K562 (cell line): ENCODE measurements around the gene C1orf167. TPM values are rescaled to one million over a fixed set of nuclear protein-coding genes. Genes with fewer than 3 reads are reported as not detected.

Source experiments
- ATAC-seq: fragments of 200-7000 bp; cut with Tn5 transposase; 3 replicates; pipeline ENCODE4 v1.9.1; 2020; ENCODE audit warnings: moderate library complexity
- BruUV-seq: library from RNA; stranded (reverse); fragments of 400-500 nt; replicated peaks from 2 replicates; lab custom pipeline; 2021; lab: Mats Ljungman, UMichigan
- CTCF ChIA-PET: fragments of 300-600 bp; formaldehyde crosslinking; extraction: SDS; loops from one replicate; lab custom pipeline; 2021; ENCODE audit warnings: low intra/inter-chr PET ratio; lab: Yijun Ruan, JAX
- POLR2A ChIA-PET: fragments of 300-600, 350-650 bp; sonication (Branson Sonifier 250); formaldehyde crosslinking; extraction: SDS; loops from one replicate; lab custom pipeline; 2021; ENCODE audit warnings: antibody characterized with exemption, inconsistent platforms; lab: Yijun Ruan, JAX
- DNase-seq, 4 experiments: peaks; one replicate each; pipeline versions ENCODE4 v3.0.0 to v3.0.0-alpha.2; 2011 to 2018; ENCODE audit warnings: low spot score in 3 of 4, mixed read lengths in 3 of 4; ENCODE audit errors: extremely low read depth in 1 of 4
- FAIRE-seq: peaks from 2 replicates; lab custom pipeline; 2011; peaks lifted over from hg19 to GRCh38; lab: Jason Lieb, UNC
- H2AFZ ChIP-seq: 2 replicates; pipeline ENCODE4 v1.6.0; 2011; ENCODE audit warnings: low read depth, low read length, control low read depth, inconsistent platforms
- H3K27ac ChIP-seq: fragments of 200-600 bp; 3 replicates; pipeline ENCODE4 v1.8.0; 2011; ENCODE audit warnings: low read depth, mild to moderate bottlenecking, control low read depth, inconsistent platforms, low read length, moderate library complexity, mixed read lengths; ENCODE audit errors: extremely low read depth
- H3K27me3 ChIP-seq, 2 experiments: fragments of 300-600 bp in 1 of 2; 2 replicates in 1 of 2; 3 replicates in 1 of 2; pipeline versions ENCODE4 v1.6.0 to v1.8.0; 2011; ENCODE audit warnings: inconsistent platforms in 2 of 2, low read length in 2 of 2, mild to moderate bottlenecking in 1 of 2, mixed read lengths in 1 of 2, moderate library complexity in 1 of 2; ENCODE audit not compliant: control insufficient read depth in 2 of 2, insufficient read depth in 2 of 2
- H3K36me3 ChIP-seq: fragments of 300-600 bp; 3 replicates; pipeline ENCODE4 v1.8.0; 2011; ENCODE audit warnings: mild to moderate bottlenecking, low read length, inconsistent platforms; ENCODE audit not compliant: control insufficient read depth, insufficient read depth
- H3K4me1 ChIP-seq, 2 experiments: fragments of 200-600 bp in 1 of 2; replicated peaks in 1 of 2; 2 replicates in 1 of 2; 3 replicates in 1 of 2; pipeline versions ENCODE4 v1.5.1 to v1.8.0; 2011; ENCODE audit warnings: inconsistent platforms in 2 of 2, low read length in 2 of 2, mild to moderate bottlenecking in 1 of 2, mixed read lengths in 1 of 2, moderate library complexity in 1 of 2; ENCODE audit not compliant: control insufficient read depth in 2 of 2, insufficient read depth in 2 of 2
- H3K4me2 ChIP-seq: 2 replicates; pipeline ENCODE4 v1.6.1; 2011; ENCODE audit warnings: low read length, control low read depth, inconsistent platforms, mixed read lengths; ENCODE audit not compliant: insufficient read depth
- H3K4me3 ChIP-seq: fragments of 200-600 bp; sonication (generic), shearing (Covaris generic); 2 replicates; pipeline ENCODE4 v1.5.1; 2016; ENCODE audit warnings: control low read depth, inconsistent platforms
- H3K79me2 ChIP-seq: fragments of 200-600 bp; 3 replicates; pipeline ENCODE4 v1.8.0; 2011; ENCODE audit warnings: low read length, inconsistent platforms; ENCODE audit not compliant: control insufficient read depth, insufficient read depth
- H3K9ac ChIP-seq, 2 experiments: 2 replicates each; pipeline versions ENCODE4 v1.6.0 to v1.6.1; 2011; ENCODE audit warnings: low read depth in 2 of 2, low read length in 2 of 2, control low read depth in 1 of 2, inconsistent platforms in 1 of 2, mild to moderate bottlenecking in 1 of 2, mixed read lengths in 1 of 2; ENCODE audit not compliant: insufficient read depth in 1 of 2
- H3K9me1 ChIP-seq: one replicate; pipeline ENCODE4 v1.6.0; 2011; ENCODE audit warnings: inconsistent platforms, mild to moderate bottlenecking, low read length, moderate library complexity; ENCODE audit not compliant: control insufficient read depth, insufficient read depth
- H3K9me3 ChIP-seq: replicated peaks from 2 replicates; pipeline ENCODE4 v1.5.1; 2011; ENCODE audit warnings: low read depth, low read length, inconsistent platforms; ENCODE audit not compliant: control insufficient read depth, insufficient read depth
- H4K20me1 ChIP-seq: replicated peaks from 2 replicates; pipeline ENCODE4 v1.6.1; 2011; ENCODE audit warnings: low read length, inconsistent platforms, mixed read lengths; ENCODE audit not compliant: control insufficient read depth, insufficient read depth
- DLX4 ChIP-seq: fragments of 250-450 bp; sonication (Bioruptor Pico); IDR thresholded peaks from 2 replicates; pipeline ENCODE4 v1.6.1; 2021; ENCODE audit warnings: mild to moderate bottlenecking
- FOXP1 ChIP-seq: sonication (generic); formaldehyde crosslinking; IDR thresholded peaks from 2 replicates; pipeline ENCODE4 v1.8.0; 2022; ENCODE audit warnings: mild to moderate bottlenecking, missing genetic modification reagents
- MAX ChIP-seq: sonication (generic); formaldehyde crosslinking; IDR thresholded peaks from 2 replicates; pipeline ENCODE4 v1.9.0; 2022; ENCODE audit warnings: mild to moderate bottlenecking, missing genetic modification reagents
- NUFIP1 ChIP-seq: fragments of 450-650 bp; IDR thresholded peaks from 2 replicates; pipeline ENCODE4 v1.6.1; 2018; ENCODE audit not compliant: partially characterized antibody
- POLR2G ChIP-seq: fragments of 200-400 bp; formaldehyde crosslinking; IDR thresholded peaks from 2 replicates; pipeline ENCODE4 v1.6.1; 2017; ENCODE audit warnings: low read depth, mild to moderate bottlenecking, antibody characterized with exemption, low read length, moderate library complexity
- RBFOX2 ChIP-seq: fragments of 200-400 bp; formaldehyde crosslinking; IDR thresholded peaks from 2 replicates; pipeline ENCODE4 v1.6.1; 2017; ENCODE audit warnings: low read depth, mild to moderate bottlenecking, low read length, moderate library complexity
- THRAP3 ChIP-seq: fragments of 450-650 bp; IDR thresholded peaks from 2 replicates; pipeline ENCODE4 v1.6.1; 2016; ENCODE audit warnings: mild to moderate bottlenecking, inconsistent platforms, borderline replicate concordance
- ZBTB33 ChIP-seq: sonication (generic); formaldehyde crosslinking; IDR thresholded peaks from 2 replicates; pipeline ENCODE4 v1.8.1; 2023; ENCODE audit warnings: mild to moderate bottlenecking, missing genetic modification reagents
- ZBTB34 ChIP-seq: fragments of 250-450 bp; sonication (Bioruptor Pico); IDR thresholded peaks from 2 replicates; pipeline ENCODE4 v1.8.0; 2021; ENCODE audit warnings: mild to moderate bottlenecking, moderate library complexity
- ZFX ChIP-seq: sonication (generic); formaldehyde crosslinking; IDR thresholded peaks from 2 replicates; pipeline ENCODE4 v1.8.0; 2022; ENCODE audit warnings: mild to moderate bottlenecking, missing genetic modification reagents, moderate library complexity
- ZNF23 ChIP-seq: fragments of 250-450 bp; sonication (Bioruptor Pico); IDR thresholded peaks from 2 replicates; pipeline ENCODE4 v1.4.0; 2020; ENCODE audit warnings: mild to moderate bottlenecking
- ZNF263 ChIP-seq: sonication (generic); formaldehyde crosslinking; IDR thresholded peaks from 2 replicates; pipeline ENCODE4 v1.8.0; 2022; ENCODE audit warnings: mild to moderate bottlenecking, missing genetic modification reagents, borderline replicate concordance
- ZNF639 ChIP-seq, 2 experiments: fragments of 200-800 bp in 1 of 2; sonication (Bioruptor generic) in 1 of 2; sonication (generic) in 1 of 2; formaldehyde crosslinking in 1 of 2; IDR thresholded peaks in 1 of 2; conservative IDR thresholded peaks in 1 of 2; 2 replicates each; pipeline versions ENCODE4 v1.5.0 to v1.6.1; 2016 to 2020; ENCODE audit warnings: missing compliant biosample characterization in 1 of 2, missing genetic modification characterization in 1 of 2, missing genetic modification reagents in 1 of 2
- ZNF766 ChIP-seq: fragments of 200-800 bp; sonication (Bioruptor generic); conservative IDR thresholded peaks from 2 replicates; pipeline ENCODE4 v1.6.1; 2016; ENCODE audit warnings: missing genetic modification characterization, missing compliant biosample characterization
- WGBS: fragments of 100-300 bp; shearing (Covaris generic); methylation state at CpG from one replicate; pipeline ENCODE4 v1.1.6; 2016; ENCODE audit warnings: low coverage, mixed read lengths; ENCODE audit not compliant: insufficient coverage; ENCODE audit errors: missing lambda C conversion rate; 5-methylcytosine and 5-hydroxymethylcytosine counted together
- in situ Hi-C: fragments of 300-500 bp; cut with MboI; formaldehyde crosslinking; loops from 4 replicates; pipeline ENCODE4 v1.15.0; 2018; ENCODE audit warnings: inconsistent platforms, mixed read lengths
- intact Hi-C: fragments of 100-400 bp; cut with micrococcal nuclease; formaldehyde crosslinking; loops from 2 replicates; pipeline ENCODE4 v1.14.2; 2022
- polyA plus RNA-seq, 8 experiments: library from polyadenylated mRNA; depleted of rRNA in 4 of 8; stranded (reverse) in 5 of 8; unstranded in 3 of 8; fragments of >200 nt; fragmentation: Nextera tagmentation in 2 of 8; fragmentation: Illumina TruSeq in 1 of 8; extraction: Ambion mirVana in 2 of 8; extraction: Trizol in 1 of 8; gene quantifications; 2 replicates each; pipeline versions ENCODE4 v1.2.1 to v1.2.3, GENCODE V29; 2011 to 2014; ENCODE audit warnings: inconsistent platforms in 1 of 8, missing spikeins in 1 of 8
- total RNA-seq, 7 experiments: library from RNA; depleted of rRNA in 6 of 7; stranded (reverse); fragments of >200 nt in 6 of 7; fragmentation: Illumina TruSeq in 2 of 7; extraction: Trizol in 2 of 7; gene quantifications; 2 replicates each; pipeline versions ENCODE4 v1.2.1 to v1.2.3, GENCODE V29; 2011 to 2021; ENCODE audit warnings: low replicate concordance in 1 of 7

The C1orf167 gene
- total and polyA plus RNA-seq, 9 of the 15 experiments (the other 6 are each of a cell fraction or from before 2014, with no cell fraction given) = 0.22 to 0.86 (median 0.31) TPM; not detected in 2

GRCh38 chr1:11790101-11790879 is 28.3 kb downstream of the C1orf167 start:
- WGBS = 77% methylated on average over 20 of the region's 20 CpGs
- Histone ChIP-seq H3K9ac (peak overlapping the region; percentile 39 to 85), H3K4me3 (no peak overlapping the region), H3K4me2 (peak overlapping the region; percentile 42), H3K9me1 (no peaks in the 10 kb centered on the region), H2AFZ (no peak overlapping the region), H3K36me3 (peaks cover 76% of the 10 kb centered on the region), H3K4me1 (peaks cover 70 to 92% of the 10 kb centered on the region in 2 experiments), H3K27ac (peak overlapping the region; percentile 73), H3K9me3 (no peaks in the 10 kb centered on the region), H3K27me3 (no peaks in the 10 kb centered on the region), H3K79me2 (peaks cover 18% of the 10 kb centered on the region; the same call in 2 of the 3 replicates), H4K20me1 (no peaks in the 10 kb centered on the region)
- ChIA-PET POLR2A (interaction anchor here (0.6 to 10.5 kb wide), 13 partner anchors 12 to 954 kb away, joined by 3 to 107 read pairs (median 4); partner anchors contain the start of gene CLCN6), CTCF (no interaction called here)
- FAIRE-seq (no peak), DNase-seq (no peak), ATAC-seq (no peak)
- in situ Hi-C loops (no loop called here), intact Hi-C loops (no loop called here)
- no TSS peak for BruUV-seq
- TF ChIP-seq FOXP1 (peak; percentile 40; the same call in 1 of the 2 replicates), ZNF23 (CRISPR knock-in tag) (no peak), ZNF639 (CRISPR knock-in tag; conservative IDR thresholded peaks at IDR 0.05 in 1 of 2, IDR thresholded peaks at IDR 0.05 in 1 of 2) (peak in 1 of 2 experiments; percentile 34; a peak in 1 of 4 replicates), ZBTB34 (CRISPR knock-in tag) (no peak), ZFX (0 out of 2 replicates have a peak, but pooled peaks have one; percentile 63), ZBTB33 (no peak), MAX (CRISPR knock-in tag) (peak; percentile 15; the same call in 1 of the 2 replicates), RBFOX2 (peak; percentile 49; the same call in 1 of the 2 replicates), POLR2G (peak; percentile 61; the same call in 1 of the 2 replicates), DLX4 (no peak), ZNF263 (CRISPR knock-in tag) (peak; percentile 74; the same call in 1 of the 2 replicates), NUFIP1 (no peak), THRAP3 (0 out of 2 replicates have a peak, but pooled peaks have one; percentile 23), ZNF766 (CRISPR knock-in tag) (no peak)
